ENCODE data around the gene YWHAG. TPM values are rescaled to one million over a fixed set of nuclear protein-coding genes. Genes with fewer than 3 reads are reported as not detected.

Gene YWHAG
- total and polyA plus RNA-seq, 9 of the 15 experiments (the other 6 are each of a cell fraction or from before 2014, with no cell fraction given): 30.4 to 246 (median 94.5) TPM

- TF ChIP-seq ZHX1 (conservative IDR thresholded peaks at IDR 0.05; ENCODE audit: low read length) (no peak), DDX20 (tag; IDR thresholded peaks at IDR 0.05; ENCODE audit: low read depth) (0 out of 2 replicates have a peak, but pooled peaks have one; percentile 38), BCL6 (CRISPR knock-in tag; IDR thresholded peaks at IDR 0.05) (no peak), DMBX1 (CRISPR knock-in tag; IDR thresholded peaks at IDR 0.05; ENCODE audit: borderline replicate concordance) (peak; percentile 78), RBM15 (IDR thresholded peaks at IDR 0.05; ENCODE audit: insufficient read depth, low read length) (no peak), BRD4 (IDR thresholded peaks at IDR 0.05) (peak; percentile 47; the same call in 1 of the 2 replicates), RFX7 (CRISPR knock-in tag; IDR thresholded peaks at IDR 0.05) (no peak), SREBF2 (CRISPR knock-in tag; IDR thresholded peaks at IDR 0.05) (no peak), CXXC5 (CRISPR knock-in tag; IDR thresholded peaks at IDR 0.05) (peak; percentile 66), NR2F6 (CRISPR knock-in tag; IDR thresholded peaks at IDR 0.05) (peak; percentile 73; the same call in 1 of the 2 replicates), NFE2 (IDR thresholded peaks at IDR 0.05; ENCODE audit: low read depth) (peak; percentile 100), PKNOX1 (IDR thresholded peaks at IDR 0.05) (peak; percentile 57; the same call in 1 of the 2 replicates), LARP7 (IDR thresholded peaks at IDR 0.05) (peak; percentile 91; the same call in 1 of the 2 replicates), NFRKB (IDR thresholded peaks at IDR 0.05; ENCODE audit: low read depth) (peak; percentile 94), BRCA1 (IDR thresholded peaks at IDR 0.05) (no peak), BRCA1 (CRISPR knock-in tag; IDR thresholded peaks at IDR 0.05) (no peak), ZNF583 (CRISPR knock-in tag; IDR thresholded peaks at IDR 0.05) (no peak; the same call in 1 of the 2 replicates), ARID2 (IDR thresholded peaks at IDR 0.05) (peak; percentile 68; the same call in 1 of the 2 replicates), EP400 (IDR thresholded peaks at IDR 0.05) (peak; percentile 82), SOX6 (IDR thresholded peaks at IDR 0.05) (peak; percentile 68; the same call in 1 of the 2 replicates), PTRF (tag; IDR thresholded peaks at IDR 0.05) (0 out of 2 replicates have a peak, but pooled peaks have one; percentile 56), ARHGAP35 (IDR thresholded peaks at IDR 0.05; ENCODE audit: partially characterized antibody) (peak; percentile 64), ZNF644 (tag; IDR thresholded peaks at IDR 0.05; ENCODE audit: low read depth) (peak; percentile 83; the same call in 1 of the 2 replicates), TEAD4 (IDR thresholded peaks at IDR 0.05; ENCODE audit: low read length) (no peak; the same call in 1 of the 2 replicates), TEAD4 (CRISPR knock-in tag; IDR thresholded peaks at IDR 0.05; ENCODE audit: borderline replicate concordance) (no peak), ZNF444 (CRISPR knock-in tag; IDR thresholded peaks at IDR 0.05) (0 out of 2 replicates have a peak, but pooled peaks have one; percentile 5), THRB (CRISPR knock-in tag; conservative IDR thresholded peaks at IDR 0.05) (0 out of 2 replicates have a peak, but pooled peaks have one; percentile 26)
These were observed 14.4 kb upstream of the YWHAG start (continued) for GRCh38 chr7:76372984-76373833.
